Measurements from ENCODE around the gene CATSPER3.

DNA sequence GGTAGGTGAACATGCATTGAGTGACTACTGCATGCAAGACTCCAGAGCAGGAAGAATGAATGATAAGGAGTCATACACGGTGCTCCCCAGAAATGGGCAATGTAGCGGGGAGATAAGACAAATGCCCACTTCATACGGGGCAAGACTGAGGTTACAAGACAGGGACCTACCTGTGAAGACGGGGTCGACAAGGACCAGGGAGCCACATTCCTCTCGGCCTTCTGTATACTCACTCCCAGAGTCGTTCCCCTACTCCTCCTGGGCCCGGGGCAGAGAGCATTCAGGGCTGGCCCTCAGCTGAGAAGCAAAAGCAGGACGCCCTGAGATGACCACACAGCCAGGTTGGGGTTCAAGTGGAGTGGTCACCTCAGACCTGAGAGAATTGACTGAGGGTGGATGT is 39.6 kb downstream of the CATSPER3 start:
- no peak for TF ChIP-seq POLR2AphosphoS5 (IDR thresholded peaks at IDR 0.05; ENCODE audit: borderline replicate concordance, low read depth, low read length)
- no peak for TF ChIP-seq EZH2 (IDR thresholded peaks at IDR 0.05)
- TF ChIP-seq FOXP2 (optimal IDR thresholded peaks at IDR 0.05; ENCODE audit: control extremely low read depth, extremely low read length, insufficient read depth), result no peak
